SK-MEL-5 (cell line): ENCODE data around the gene DERL2. TPM values are rescaled to one million over a fixed set of nuclear protein-coding genes. Genes with fewer than 3 reads are reported as not detected.

ENCODE experiments used
- total RNA-seq: library from RNA; depleted of rRNA; stranded (reverse); fragments of >200 nt; shearing (Covaris generic); gene quantifications from 2 replicates; pipeline ENCODE4 v1.2.3, GENCODE V29; 2014; rRNA removed

The DERL2 gene
- total RNA-seq, 1 experiment from 2014 or later: 82.1 TPM

Other genes starting within 250 kb of the DERL2 start
- 38.4 and 50.9 TPM in 2 replicates for gene RABEP1, start 203.9 kb downstream of the DERL2 start, total RNA-seq
- gene NUP88, start 66.5 kb downstream of the DERL2 start, total RNA-seq: 136 and 152 TPM in 2 replicates
- 48.9 and 49.0 TPM in 2 replicates for gene RPAIN, start 66.0 kb downstream of the DERL2 start, total RNA-seq
- 647 and 670 TPM in 2 replicates for gene C1QBP, start 47.0 kb downstream of the DERL2 start, total RNA-seq
- 22.4 and 26.8 TPM in 2 replicates for gene DHX33, start 17.2 kb downstream of the DERL2 start, total RNA-seq
- gene MIS12, start 388 bp upstream of the DERL2 start, total RNA-seq: 25.8 and 26.2 TPM in 2 replicates
- 4.5 and 5.3 TPM in 2 replicates for gene NLRP1, start 98.3 kb upstream of the DERL2 start, total RNA-seq